ENCODE data around the gene ADCY7.

Gene ADCY7

DNA sequence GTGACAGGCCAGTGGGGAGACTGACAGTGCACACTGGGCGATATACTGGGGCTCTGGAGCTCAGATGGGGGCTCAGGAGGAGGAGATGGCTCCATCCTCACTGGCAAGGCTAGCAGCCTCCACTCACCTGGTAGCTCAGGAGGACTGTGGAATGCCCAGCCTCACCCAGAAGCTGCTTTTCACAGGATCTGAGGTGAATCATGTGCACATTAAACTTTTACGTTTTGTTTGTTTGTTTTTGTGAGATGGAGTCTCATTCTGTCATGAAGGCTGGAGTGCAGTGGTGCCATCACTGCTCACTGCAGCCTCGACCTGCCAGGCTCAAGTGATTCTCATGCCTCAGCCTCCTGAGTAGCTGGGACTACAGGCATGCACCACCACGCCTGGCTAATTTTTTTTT is 28.6 kb downstream of the ADCY7 start:
- Histone ChIP-seq H3K27me3 (ENCODE audit: control insufficient read depth, insufficient read depth, low read length) (no peaks in the 10 kb centered on the region), H3K79me2 (no peaks in the 10 kb centered on the region), H3K4me1 (no peaks in the 10 kb centered on the region), H3K36me3 (ENCODE audit: control insufficient read depth, insufficient read depth, low read length) (no peaks in the 10 kb centered on the region), H2AFZ (no peak overlapping the region), H3K9me3 (ENCODE audit: control insufficient read depth, low read length) (no peaks in the 10 kb centered on the region), H3K27ac (no peak overlapping the region), H3K9ac (no peak overlapping the region), H3K4me3 (ENCODE audit: low read depth, low read length) (no peak overlapping the region), H3K4me2 (ENCODE audit: low read length) (no peak overlapping the region)
- TF ChIP-seq CTCF (IDR thresholded peaks at IDR 0.05): no peak

- no peak for TF ChIP-seq CTCF (IDR thresholded peaks at IDR 0.05)
- Histone ChIP-seq H3K9ac (no peak overlapping the region), H3K4me1 (no peaks in the 10 kb centered on the region), H2AFZ (no peak overlapping the region), H3K79me2 (no peaks in the 10 kb centered on the region), H3K4me2 (ENCODE audit: low read length) (no peak overlapping the region), H3K27ac (no peak overlapping the region), H3K4me3 (ENCODE audit: low read depth, low read length) (no peak overlapping the region), H3K27me3 (ENCODE audit: control insufficient read depth, insufficient read depth, low read length) (no peaks in the 10 kb centered on the region), H3K9me3 (ENCODE audit: control insufficient read depth, low read length) (no peaks in the 10 kb centered on the region), H3K36me3 (ENCODE audit: control insufficient read depth, insufficient read depth, low read length) (no peaks in the 10 kb centered on the region)
These were observed 29.3 kb downstream of the ADCY7 start for GRCh38 chr16:50295541-50296132.

- H2AFZ ChIP-seq: no peak overlapping the region
- no peaks in the 10 kb centered on the region for H3K27me3 ChIP-seq (ENCODE audit: control insufficient read depth, insufficient read depth, low read length)
- no peak overlapping the region for H3K4me2 ChIP-seq (ENCODE audit: low read length)
- no peak overlapping the region for H3K4me3 ChIP-seq (ENCODE audit: low read depth, low read length)
- H3K79me2 ChIP-seq: no peaks in the 10 kb centered on the region
- H3K9ac ChIP-seq: no peak overlapping the region
- no peaks in the 10 kb centered on the region for H3K4me1 ChIP-seq
- H3K36me3 ChIP-seq (ENCODE audit: control insufficient read depth, insufficient read depth, low read length): no peaks in the 10 kb centered on the region
- no peaks in the 10 kb centered on the region for H3K9me3 ChIP-seq (ENCODE audit: control insufficient read depth, low read length)
- no peak overlapping the region for H3K27ac ChIP-seq
- no peak for TF ChIP-seq CTCF (IDR thresholded peaks at IDR 0.05)
These were observed 30.5 kb downstream of the ADCY7 start for GRCh38 chr16:50296807-50297206.

DNA sequence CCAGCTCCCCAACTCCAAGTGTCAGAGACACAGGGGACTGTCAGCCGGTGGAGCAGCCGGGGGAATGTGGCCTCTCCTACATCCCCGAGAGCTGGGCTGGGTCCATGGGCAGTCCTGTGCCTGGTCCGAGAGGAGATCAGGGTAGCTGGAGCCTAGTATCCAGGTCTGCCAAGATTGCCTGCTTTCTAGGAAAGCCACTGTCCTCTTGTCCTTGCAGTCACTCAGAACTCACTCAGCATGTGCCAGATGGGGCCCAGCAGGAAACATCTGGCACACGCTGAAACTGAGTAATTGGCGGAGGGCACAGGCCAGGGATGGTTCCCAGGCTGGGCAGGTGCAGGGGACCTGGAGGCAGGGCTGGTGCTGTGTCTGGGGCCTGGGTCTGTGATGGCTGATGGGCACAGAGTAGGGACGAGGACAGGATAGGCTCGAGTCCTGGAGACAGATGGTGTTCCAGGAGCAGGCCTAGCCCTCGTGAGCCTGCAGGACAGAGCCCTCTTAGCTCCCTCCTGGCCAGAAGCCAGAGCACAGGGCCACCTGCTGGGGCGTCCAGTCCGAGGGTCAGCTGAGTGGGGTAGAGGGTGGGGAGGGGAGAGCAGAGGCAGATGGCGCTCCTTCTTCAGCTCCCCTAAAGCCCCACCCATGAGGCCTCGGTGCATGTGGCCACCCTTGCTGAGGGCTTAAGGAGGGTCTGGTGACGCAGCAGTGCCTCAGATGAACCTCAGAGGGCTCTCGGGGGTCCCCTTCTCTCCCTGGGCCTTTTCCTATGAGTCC is 31.1 kb downstream of the ADCY7 start:
- H3K79me2 ChIP-seq: no peaks in the 10 kb centered on the region

More for the DNA sequence above, 31.1 kb downstream of the ADCY7 start:
- no peak overlapping the region for H3K27ac ChIP-seq
- H3K9ac ChIP-seq: no peak overlapping the region
- H3K9me3 ChIP-seq (ENCODE audit: control insufficient read depth, low read length): no peaks in the 10 kb centered on the region
- no peaks in the 10 kb centered on the region for H3K27me3 ChIP-seq (ENCODE audit: control insufficient read depth, insufficient read depth, low read length)
- H3K4me3 ChIP-seq (ENCODE audit: low read depth, low read length): no peak overlapping the region
- no peaks in the 10 kb centered on the region for H3K4me1 ChIP-seq
- no peaks in the 10 kb centered on the region for H3K36me3 ChIP-seq (ENCODE audit: control insufficient read depth, insufficient read depth, low read length)
- no peak overlapping the region for H3K4me2 ChIP-seq (ENCODE audit: low read length)
- TF ChIP-seq CTCF (IDR thresholded peaks at IDR 0.05): no peak
- no peak overlapping the region for H2AFZ ChIP-seq

Measured in parathyroid adenoma (tissue), 2 donors.